OCI-LY1 (cell line): Measurements from ENCODE around the gene PIAS4.

ENCODE experiments used
- CTCF ChIP-seq: fragments of 200-600 bp; sonication (generic), shearing (Covaris generic); IDR thresholded peaks from 2 replicates; pipeline ENCODE4 v1.5.1; 2017; ENCODE audit warnings: mild to moderate bottlenecking, antibody characterized with exemption, low read length, moderate library complexity, mixed read lengths
- EZH2 ChIP-seq: fragments of 200-600 bp; sonication (generic), shearing (Covaris generic); IDR thresholded peaks from 2 replicates; pipeline ENCODE4 v1.8.0; 2017; ENCODE audit warnings: borderline replicate concordance, mixed run types, mild to moderate bottlenecking, antibody characterized with exemption, low read length, moderate library complexity, mixed read lengths

- no peak for TF ChIP-seq CTCF
- no peak for TF ChIP-seq EZH2
Observed at GRCh38 chr19:4064496-4065260, 57.1 kb downstream of the PIAS4 start.
